ENCODE measurements around the gene MED4. TPM values are rescaled to one million over a fixed set of nuclear protein-coding genes. Genes with fewer than 3 reads are reported as not detected.

The MED4 gene
- polyA plus RNA-seq, 1 of the 3 experiments (the other 2 are of a cell fraction) = 42.2 TPM

GRCh38 chr13:48126944-48127830 lies 32.3 kb upstream of the MED4 start:
- no peaks in the 10 kb centered on the region for H3K36me3 ChIP-seq (replicated peaks in 1 of 2; ENCODE audit: control insufficient read depth in 1 of 2, insufficient read depth in 2 of 2, low read length in 1 of 2)
- ChIA-PET POLR2A (no interaction called here), CTCF (interaction anchor here (0.6 to 3.2 kb wide), 22 partner anchors 10 to 645 kb away, joined by 3 to 40 read pairs (median 4); no protein-coding TSS in a partner anchor)
- H3K4me3 ChIP-seq (ENCODE audit: low read depth in 2 of 2, low read length in 1 of 2) = no peak overlapping the region
- H3F3A ChIP-seq (replicated peaks; ENCODE audit: insufficient read depth) = no peaks in the 10 kb centered on the region
- no peaks in the 10 kb centered on the region for H3K27me3 ChIP-seq (ENCODE audit: insufficient read depth)
- H3K79me2 ChIP-seq (ENCODE audit: insufficient read depth) = no peaks in the 10 kb centered on the region
- peak overlapping the region in 1 of 2 experiments; percentile 23; a peak in 1 of 4 replicates for H3K27ac ChIP-seq (ENCODE audit: low read depth in 2 of 2, low read length in 1 of 2)
- TF ChIP-seq EZH2phosphoT487 (IDR thresholded peaks at IDR 0.05; ENCODE audit: borderline replicate concordance, low read depth) (no peak), FOSL2 (IDR thresholded peaks at IDR 0.05; ENCODE audit: borderline replicate concordance, low read depth) (no peak), SMC3 (IDR thresholded peaks at IDR 0.05; ENCODE audit: low read depth, low read length) (peak; percentile 85), CTCF (IDR thresholded peaks at IDR 0.05) (peak; percentile 82), ELF1 (IDR thresholded peaks at IDR 0.05) (0 out of 2 replicates have a peak, but pooled peaks have one; percentile 26), FOXJ3 (CRISPR knock-in tag; IDR thresholded peaks at IDR 0.05) (no peak), RAD21 (IDR thresholded peaks at IDR 0.05; ENCODE audit: low read length) (peak; percentile 76)
- no peaks in the 10 kb centered on the region for H3K9me2 ChIP-seq
- H3K9me3 ChIP-seq = no peaks in the 10 kb centered on the region
- no peaks in the 10 kb centered on the region; a peak in 1 of 4 replicates for H3K4me1 ChIP-seq (ENCODE audit: control insufficient read depth in 1 of 2, insufficient read depth in 2 of 2, low read depth in 1 of 2, low read length in 1 of 2)
- no peak overlapping the region for H3K9ac ChIP-seq
- DNase-seq = peak; percentile 67
- no peaks in the 10 kb centered on the region for H4K20me1 ChIP-seq (ENCODE audit: insufficient read depth)
- 40% methylated on average over 5 of the region's 5 CpGs for WGBS (ENCODE audit: low lambda C conversion rate)
- no peak overlapping the region for H3K4me2 ChIP-seq
- H2AFZ ChIP-seq (ENCODE audit: low read depth) = peak overlapping the region; percentile 9; the same call in 1 of the 2 replicates

DNA sequence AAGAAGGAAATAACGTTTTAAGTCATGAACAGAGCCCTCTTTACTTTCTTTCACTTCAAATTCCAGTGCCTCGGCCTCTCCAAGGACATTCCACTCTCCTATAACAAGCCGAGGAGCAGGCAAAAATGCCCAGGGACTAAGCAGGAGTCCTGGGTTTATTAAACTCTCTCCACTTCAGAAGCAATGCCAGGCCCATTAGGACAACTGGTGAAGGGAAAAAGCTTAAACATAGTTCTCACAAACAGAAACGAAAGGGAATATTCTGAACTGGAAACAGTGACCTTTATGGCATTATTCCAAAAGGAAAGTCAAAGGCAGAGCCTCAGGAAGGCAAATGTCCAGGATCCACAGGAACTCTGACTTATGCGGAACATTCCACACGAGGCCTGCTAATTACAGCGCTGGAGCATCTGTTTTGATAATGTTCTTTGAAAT lies 30.9 kb upstream of the MED4 start:
- no peak overlapping the region for H3K4me2 ChIP-seq
- no peaks in the 10 kb centered on the region for H4K20me1 ChIP-seq (ENCODE audit: insufficient read depth)
- no peak overlapping the region for H3K9ac ChIP-seq
- no peaks in the 10 kb centered on the region for H3K9me2 ChIP-seq
- H3F3A ChIP-seq (replicated peaks; ENCODE audit: insufficient read depth) = no peaks in the 10 kb centered on the region
- no peaks in the 10 kb centered on the region for H3K36me3 ChIP-seq (replicated peaks in 1 of 2; ENCODE audit: control insufficient read depth in 1 of 2, insufficient read depth in 2 of 2, low read length in 1 of 2)
- no peaks in the 10 kb centered on the region for H3K79me2 ChIP-seq (ENCODE audit: insufficient read depth)
- 75% methylated on average over 7 of the region's 7 CpGs for WGBS (ENCODE audit: low lambda C conversion rate)
- H3K27me3 ChIP-seq (ENCODE audit: insufficient read depth) = no peaks in the 10 kb centered on the region
- H3K4me1 ChIP-seq (ENCODE audit: control insufficient read depth in 1 of 2, insufficient read depth in 2 of 2, low read depth in 1 of 2, low read length in 1 of 2) = no peaks in the 10 kb centered on the region
- CTCF ChIA-PET = interaction anchor here (0.8 to 3.2 kb wide), 8 partner anchors 21 to 643 kb away, joined by 3 to 36 read pairs (median 4); partner anchors contain the start of gene MED4
- TF ChIP-seq NRF1 (IDR thresholded peaks at IDR 0.05; ENCODE audit: low read depth, low read length) = no peak
- TF ChIP-seq SMC3 (IDR thresholded peaks at IDR 0.05; ENCODE audit: low read depth, low read length) = no peak
- TF ChIP-seq ELF1 (IDR thresholded peaks at IDR 0.05) = no peak
- no peak for TF ChIP-seq RXRA (IDR thresholded peaks at IDR 0.05; ENCODE audit: borderline replicate concordance, low read depth)
- TF ChIP-seq SIN3A (IDR thresholded peaks at IDR 0.05; ENCODE audit: borderline replicate concordance, low read depth, low read length) = no peak
- no peak for TF ChIP-seq EP300 (IDR thresholded peaks at IDR 0.05; ENCODE audit: borderline replicate concordance in 1 of 2, low read depth in 1 of 2, low read length in 1 of 2)
- TF ChIP-seq NFIC (IDR thresholded peaks at IDR 0.05; ENCODE audit: borderline replicate concordance) = no peak
- no peak for TF ChIP-seq FOSL2 (IDR thresholded peaks at IDR 0.05; ENCODE audit: borderline replicate concordance, low read depth)
- TF ChIP-seq, protein P1, sequence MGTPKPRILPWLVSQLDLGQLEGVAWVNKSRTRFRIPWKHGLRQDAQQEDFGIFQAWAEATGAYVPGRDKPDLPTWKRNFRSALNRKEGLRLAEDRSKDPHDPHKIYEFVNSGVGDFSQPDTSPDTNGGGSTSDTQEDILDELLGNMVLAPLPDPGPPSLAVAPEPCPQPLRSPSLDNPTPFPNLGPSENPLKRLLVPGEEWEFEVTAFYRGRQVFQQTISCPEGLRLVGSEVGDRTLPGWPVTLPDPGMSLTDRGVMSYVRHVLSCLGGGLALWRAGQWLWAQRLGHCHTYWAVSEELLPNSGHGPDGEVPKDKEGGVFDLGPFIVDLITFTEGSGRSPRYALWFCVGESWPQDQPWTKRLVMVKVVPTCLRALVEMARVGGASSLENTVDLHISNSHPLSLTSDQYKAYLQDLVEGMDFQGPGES (IDR thresholded peaks at IDR 0.05; ENCODE audit: low read depth, low read length) = no peak
- no peak for TF ChIP-seq FOXM1 (IDR thresholded peaks at IDR 0.05; ENCODE audit: low read depth)
- POLR2A ChIA-PET = no interaction called here
- no peak overlapping the region for H3K27ac ChIP-seq (ENCODE audit: low read depth in 2 of 2, low read length in 1 of 2)
- H3K9me3 ChIP-seq = no peaks in the 10 kb centered on the region
- no peak overlapping the region for H3K4me3 ChIP-seq (ENCODE audit: low read depth in 2 of 2, low read length in 1 of 2)
- H2AFZ ChIP-seq (ENCODE audit: low read depth) = peak overlapping the region; percentile 45; the same call in 1 of the 2 replicates
- DNase-seq = no peak

Measured in SK-N-SH (cell line).